IPS-15b (cell line): ENCODE data around the gene BCOR.

ENCODE experiments used
- H3K27me3 ChIP-seq: one replicate; pipeline ENCODE4 v1.6.1; 2013; ENCODE audit warnings: low read length; ENCODE audit not compliant: control insufficient read depth, insufficient read depth
- H3K36me3 ChIP-seq: one replicate; pipeline ENCODE4 v1.6.1; 2013; ENCODE audit warnings: low read length; ENCODE audit not compliant: control insufficient read depth, insufficient read depth
- H3K4me1 ChIP-seq: one replicate; pipeline ENCODE4 v1.6.1; 2013; ENCODE audit warnings: mild to moderate bottlenecking, low read length; ENCODE audit not compliant: control insufficient read depth, insufficient read depth
- H3K4me3 ChIP-seq: one replicate; pipeline ENCODE4 v1.5.1; 2013; ENCODE audit warnings: low read depth, low read length
- H3K9ac ChIP-seq: one replicate; pipeline ENCODE4 v1.6.1; 2013; ENCODE audit warnings: low read depth, mild to moderate bottlenecking, low read length
- H3K9me3 ChIP-seq: one replicate; pipeline ENCODE4 v1.6.1; 2013; ENCODE audit warnings: mild to moderate bottlenecking, low read length; ENCODE audit not compliant: control insufficient read depth, insufficient read depth

The BCOR gene

GRCh38 chrX:40109288-40110008 is 11.7 kb upstream of the BCOR start:
- Histone ChIP-seq H3K9ac (no peak overlapping the region), H3K27me3 (peaks cover 15% of the 10 kb centered on the region), H3K4me3 (peak overlapping the region; percentile 20), H3K9me3 (no peaks in the 10 kb centered on the region), H3K36me3 (no peaks in the 10 kb centered on the region), H3K4me1 (peaks cover 10% of the 10 kb centered on the region)

- Histone ChIP-seq H3K27me3 (peaks cover 19% of the 10 kb centered on the region), H3K4me3 (peak overlapping the region; percentile 68), H3K36me3 (no peaks in the 10 kb centered on the region), H3K9ac (peak overlapping the region; percentile 37), H3K4me1 (peaks cover 13% of the 10 kb centered on the region), H3K9me3 (no peaks in the 10 kb centered on the region)
These were observed 11.2 kb upstream of the BCOR start for GRCh38 chrX:40108959-40109287.

DNA sequence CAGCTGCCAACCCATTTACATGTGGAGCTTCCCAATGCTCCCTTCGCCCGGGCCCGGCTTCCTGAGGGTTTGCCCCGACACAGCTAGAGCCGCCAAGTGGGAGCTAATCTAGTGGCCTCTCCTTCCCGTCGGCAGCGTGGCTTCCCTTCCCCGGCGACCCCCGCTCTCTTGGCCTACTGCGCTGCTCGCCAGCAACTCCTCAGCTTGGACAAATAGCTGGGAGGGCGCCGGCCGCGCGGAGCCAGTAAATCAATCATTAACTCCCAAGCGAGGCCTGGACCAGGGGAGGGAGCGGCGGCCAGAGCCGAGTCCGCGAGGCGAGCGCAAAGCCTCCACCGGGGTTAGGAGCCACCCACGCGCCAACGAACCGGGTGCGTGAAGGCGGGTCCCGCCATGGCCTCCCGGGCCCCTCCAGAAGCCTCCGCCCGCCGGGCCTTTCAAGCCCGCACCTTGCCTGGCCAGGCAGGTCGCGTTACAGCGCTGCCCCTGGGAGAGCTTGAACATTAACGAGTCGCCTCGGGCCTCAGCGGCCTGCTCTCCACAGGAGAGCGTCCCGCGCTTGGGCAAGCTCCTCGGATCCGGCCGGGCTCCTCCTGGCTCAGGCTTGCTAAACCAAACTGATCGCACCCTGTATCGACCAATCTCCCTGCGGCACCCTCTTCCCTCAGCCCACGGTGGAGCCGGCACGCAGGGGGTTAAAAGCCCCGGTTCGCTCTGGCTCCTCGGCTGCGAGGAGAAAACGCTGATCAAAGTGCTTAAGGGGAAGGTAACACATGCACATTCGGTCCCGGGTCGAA is 10.6 kb upstream of the BCOR start:
- Histone ChIP-seq H3K4me3 (peak overlapping the region; percentile 68), H3K4me1 (peaks cover 17% of the 10 kb centered on the region), H3K27me3 (peaks cover 25% of the 10 kb centered on the region), H3K36me3 (no peaks in the 10 kb centered on the region), H3K9ac (peak overlapping the region; percentile 37), H3K9me3 (no peaks in the 10 kb centered on the region)

GRCh38 chrX:40107291-40108161 is 9.8 kb upstream of the BCOR start:
- Histone ChIP-seq H3K9me3 (no peaks in the 10 kb centered on the region), H3K27me3 (peaks cover 33% of the 10 kb centered on the region), H3K36me3 (no peaks in the 10 kb centered on the region), H3K9ac (peak overlapping the region; percentile 49), H3K4me1 (peaks cover 20% of the 10 kb centered on the region), H3K4me3 (peak overlapping the region; percentile 68)

DNA sequence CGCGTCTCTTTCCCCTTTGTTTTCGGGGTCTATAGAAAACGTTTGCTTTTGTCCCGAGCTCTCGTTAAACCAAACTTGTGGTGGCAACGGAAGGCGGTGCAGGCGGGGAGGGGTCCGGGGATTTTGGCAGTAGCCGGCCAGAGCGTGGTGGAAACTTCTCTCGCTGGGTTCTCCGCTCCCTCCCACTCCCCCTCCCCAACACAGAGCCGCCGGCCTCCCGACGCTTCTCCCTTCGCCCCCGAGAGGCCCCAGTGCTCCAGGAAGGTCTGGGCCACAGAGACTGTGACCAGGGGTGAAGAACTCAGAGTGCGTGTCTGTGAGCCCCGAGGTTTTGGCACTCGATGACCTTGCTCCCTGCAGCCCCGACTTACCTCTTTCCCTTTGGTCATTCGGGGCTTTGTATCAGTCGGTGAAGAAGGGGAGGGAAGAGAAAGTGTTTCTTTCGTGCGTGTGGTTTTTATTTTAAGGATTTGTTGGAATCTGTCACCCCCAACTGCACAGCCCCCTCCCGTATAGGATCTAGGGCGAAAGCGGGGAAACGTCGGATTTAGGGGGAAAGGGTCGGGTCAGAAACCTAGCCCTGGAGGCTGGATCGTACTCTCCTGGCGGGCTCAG is 9.0 kb upstream of the BCOR start:
- Histone ChIP-seq H3K9ac (peak overlapping the region; percentile 49), H3K27me3 (peaks cover 40% of the 10 kb centered on the region), H3K4me3 (peak overlapping the region; percentile 68), H3K9me3 (no peaks in the 10 kb centered on the region), H3K4me1 (peaks cover 23% of the 10 kb centered on the region), H3K36me3 (no peaks in the 10 kb centered on the region)

DNA sequence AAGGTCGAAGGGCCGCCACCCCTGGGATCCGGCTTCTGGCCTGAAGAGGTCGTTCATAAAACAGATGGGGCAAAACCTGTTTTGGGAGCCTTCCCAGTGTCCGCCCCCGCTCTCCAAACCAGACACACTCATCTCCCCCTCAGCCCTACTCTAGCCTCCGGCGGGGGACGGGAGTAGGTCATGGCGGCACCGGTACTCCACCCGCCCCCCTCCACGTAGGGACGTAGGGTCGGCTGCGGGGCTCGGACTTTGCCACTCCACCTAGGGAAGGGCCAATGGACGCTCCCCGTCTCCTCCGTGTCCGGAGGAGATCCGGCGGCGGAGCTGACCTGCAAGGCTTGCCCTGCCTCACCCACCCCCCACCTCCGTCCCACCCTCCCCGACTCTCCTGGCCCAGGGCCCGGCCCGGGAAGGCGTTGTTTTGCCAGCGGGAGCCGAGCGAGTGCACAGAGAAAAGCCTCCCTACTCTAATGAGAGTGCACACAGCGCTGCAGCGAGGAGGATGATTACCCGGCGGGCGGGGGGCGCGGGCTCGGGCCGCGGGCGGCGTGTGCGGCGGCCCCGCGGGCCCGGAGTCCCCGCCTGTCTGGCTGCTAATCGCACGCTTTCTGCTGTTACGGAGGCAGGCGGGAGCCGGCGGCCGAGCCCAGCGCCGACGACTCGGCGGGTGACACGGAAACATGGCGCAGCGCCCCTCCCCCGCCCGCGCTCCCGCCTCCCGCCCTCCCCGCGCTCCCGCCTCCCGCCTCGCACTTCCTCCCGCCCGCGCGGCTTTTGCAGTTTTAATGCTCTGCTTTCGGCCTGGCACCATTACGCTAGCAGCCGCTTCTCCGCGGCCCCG is 8.3 kb upstream of the BCOR start:
- H3K9ac ChIP-seq, result peak overlapping the region; percentile 49
- no peaks in the 10 kb centered on the region for H3K36me3 ChIP-seq
- H3K4me3 ChIP-seq, result peak overlapping the region; percentile 68
- peaks cover 22% of the 10 kb centered on the region for H3K4me1 ChIP-seq
- peaks cover 42% of the 10 kb centered on the region for H3K27me3 ChIP-seq
- H3K9me3 ChIP-seq, result no peaks in the 10 kb centered on the region

GRCh38 chrX:40104985-40105834 is 7.5 kb upstream of the BCOR start:
- Histone ChIP-seq H3K9me3 (no peaks in the 10 kb centered on the region), H3K36me3 (no peaks in the 10 kb centered on the region), H3K9ac (no peak overlapping the region), H3K4me3 (peak overlapping the region; percentile 54), H3K4me1 (peaks cover 20% of the 10 kb centered on the region), H3K27me3 (peaks cover 39% of the 10 kb centered on the region)

- H3K9me3 ChIP-seq, result no peaks in the 10 kb centered on the region
- peaks cover 23% of the 10 kb centered on the region for H3K4me1 ChIP-seq
- H3K4me3 ChIP-seq, result peak overlapping the region; percentile 54
- H3K36me3 ChIP-seq, result no peaks in the 10 kb centered on the region
- H3K9ac ChIP-seq, result no peak overlapping the region
- H3K27me3 ChIP-seq, result peaks cover 45% of the 10 kb centered on the region
These were observed 6.8 kb upstream of the BCOR start for GRCh38 chrX:40104630-40104984.

DNA sequence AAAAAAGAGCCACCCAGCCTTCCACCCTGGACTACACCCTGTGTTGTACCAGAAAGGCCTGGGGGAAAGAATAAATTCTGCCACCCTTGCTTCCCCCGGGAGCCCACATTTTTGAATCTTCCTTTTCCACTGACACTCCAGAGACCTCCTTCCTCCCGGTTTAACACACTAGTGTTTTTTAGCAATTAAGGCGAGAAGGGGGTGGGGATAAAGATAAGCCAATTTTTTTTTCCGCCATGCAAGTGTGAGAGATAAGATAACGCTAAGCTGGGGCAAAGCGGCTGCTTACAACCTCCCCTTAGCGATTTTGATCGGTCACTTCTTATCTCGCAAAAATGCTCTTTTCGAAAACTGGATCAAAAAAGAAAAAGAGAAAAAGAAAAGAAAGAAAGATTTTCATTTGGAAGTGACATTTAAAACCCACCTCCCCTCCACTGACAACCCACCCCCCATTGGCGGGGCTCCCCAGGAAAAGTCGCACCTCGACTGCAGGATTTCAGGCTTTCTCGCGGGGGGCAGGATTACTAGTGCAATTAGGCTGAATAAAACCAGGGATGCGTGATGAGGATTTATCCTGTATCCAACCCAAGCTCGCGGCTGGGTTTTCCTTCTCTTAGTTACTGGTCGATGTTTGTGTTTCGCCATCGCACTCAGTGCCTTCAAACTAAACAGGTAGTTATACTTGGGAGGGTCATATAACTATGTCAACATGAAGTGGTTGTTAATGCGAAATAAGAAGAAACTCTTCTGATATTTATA is 6.0 kb upstream of the BCOR start:
- Histone ChIP-seq H3K9ac (no peak overlapping the region), H3K27me3 (peaks cover 48% of the 10 kb centered on the region), H3K4me3 (peak overlapping the region; percentile 54), H3K4me1 (peaks cover 26% of the 10 kb centered on the region), H3K36me3 (no peaks in the 10 kb centered on the region), H3K9me3 (no peaks in the 10 kb centered on the region)
